Fibroblast of lung (primary cell): ENCODE measurements around the gene ARHGEF16.

ENCODE experiments used
- CTCF ChIP-seq, 2 donors: IDR thresholded peaks in 1 of 2; conservative IDR thresholded peaks in 1 of 2; 1 replicate in 1 of 2; 2 replicates in 1 of 2; pipeline ENCODE4 v1.5.1; 2011 to 2012; ENCODE audit warnings: low read length in 2 of 2, control low read depth in 1 of 2, inconsistent platforms in 1 of 2, low read depth in 1 of 2, mild to moderate bottlenecking in 1 of 2
- EZH2 ChIP-seq: IDR thresholded peaks from 2 replicates; pipeline ENCODE4 v1.5.1; 2012; ENCODE audit warnings: low read length, control low read depth, mild to moderate bottlenecking; ENCODE audit errors: missing control alignments

GRCh38 chr1:3468236-3469103 is 14.0 kb downstream of the ARHGEF16 start:
- no peak for TF ChIP-seq CTCF (conservative IDR thresholded peaks at IDR 0.05 in 1 of 2, IDR thresholded peaks at IDR 0.05 in 1 of 2; ENCODE audit: low read depth in 1 of 2, low read length in 2 of 2)
- no peak for TF ChIP-seq EZH2
